Tibial artery (tissue), 4 donors: ENCODE results near the gene MS4A13.

Experiments used
- DNase-seq, 2 donors: peaks; one replicate each; pipeline ENCODE4 v3.0.0-alpha.2; 2019
- H3K27ac ChIP-seq, 2 donors: fragments of 200-600 bp; sonication (generic) in 1 of 2; 1 replicate in 1 of 2; 2 replicates in 1 of 2; pipeline ENCODE4 v1.5.1; 2018 to 2019; ENCODE audit warnings: mild to moderate bottlenecking in 1 of 2
- H3K27me3 ChIP-seq, 2 donors: fragments of 200-600 bp; sonication (generic) in 1 of 2; one replicate each; pipeline versions ENCODE4 v1.5.1 to v1.6.0; 2016 to 2019
- H3K36me3 ChIP-seq, 3 donors: fragments of 200-600 bp; sonication (generic) in 2 of 3; one replicate each; pipeline ENCODE4 v1.5.1; 2016 to 2019; ENCODE audit warnings: mild to moderate bottlenecking in 2 of 3
- H3K4me1 ChIP-seq, 4 donors: fragments of 200-600 bp; sonication (generic) in 2 of 4; 1 replicate in 3 of 4; 2 replicates in 1 of 4; pipeline ENCODE4 v1.5.1; 2016 to 2019
- H3K4me3 ChIP-seq, 2 donors: fragments of 200-600 bp; sonication (generic) in 1 of 2; 1 replicate in 1 of 2; 2 replicates in 1 of 2; pipeline ENCODE4 v1.5.1; 2018 to 2019; ENCODE audit warnings: mild to moderate bottlenecking in 2 of 2
- H3K9me3 ChIP-seq, 3 donors: fragments of 200-600 bp; sonication (generic) in 1 of 3; one replicate each; pipeline ENCODE4 v1.5.1; 2016 to 2019
- CTCF ChIP-seq, 2 experiments: fragments of 200-600 bp in 1 of 2; fragments of 450-650 bp in 1 of 2; IDR thresholded peaks; one replicate each; pipeline ENCODE4 v1.5.1; 2017 to 2019; ENCODE audit warnings: antibody characterized with exemption in 2 of 2, mild to moderate bottlenecking in 1 of 2, moderate library complexity in 1 of 2
- intact Hi-C: fragments of 100-400 bp; cut with DNase I; formaldehyde crosslinking; loops from one replicate; pipeline ENCODE4 v1.15.0; 2023; ENCODE audit warnings: low total_unique reads

The MS4A13 gene

GRCh38 chr11:60515144-60515855, at the start of gene MS4A13:
Gene MS4A13, plus strand, starts transcription at chr11:60515392. Its CDS starts 2,692 bp downstream, at chr11:60518084.
- intact Hi-C loops, result no loop called here
- TF ChIP-seq CTCF (IDR thresholded peaks at IDR 0.05), result no peak
- Histone ChIP-seq H3K4me3 (no peak within 1 kb of the TSS), H3K27ac (no peak within 1 kb of the TSS), H3K4me1 (no peaks in the 10 kb centered on the region), H3K27me3 (no peaks in the 10 kb centered on the region), H3K36me3 (no peaks in the 10 kb centered on the region), H3K9me3 (no peaks in the 10 kb centered on the region)
- DNase-seq, result no peak

GRCh38 chr11:60468829-60469228, 46.4 kb upstream of the MS4A13 start:
- no peaks in the 10 kb centered on the region for H3K27me3 ChIP-seq
- DNase-seq, result no peak
- H3K27ac ChIP-seq, result no peak overlapping the region
- intact Hi-C loops, result no loop called here
- no peaks in the 10 kb centered on the region for H3K36me3 ChIP-seq
- H3K4me1 ChIP-seq, result no peaks in the 10 kb centered on the region
- H3K9me3 ChIP-seq, result no peaks in the 10 kb centered on the region
- TF ChIP-seq CTCF (IDR thresholded peaks at IDR 0.05), result no peak
- H3K4me3 ChIP-seq, result no peak overlapping the region

- TF ChIP-seq CTCF (IDR thresholded peaks at IDR 0.05), result no peak
- no peak overlapping the region for H3K27ac ChIP-seq
- no peak overlapping the region for H3K4me3 ChIP-seq
- no peaks in the 10 kb centered on the region for H3K27me3 ChIP-seq
- H3K36me3 ChIP-seq, result no peaks in the 10 kb centered on the region
- DNase-seq, result no peak
- intact Hi-C loops, result no loop called here
- H3K4me1 ChIP-seq, result no peaks in the 10 kb centered on the region
- H3K9me3 ChIP-seq, result no peaks in the 10 kb centered on the region
These were observed 45.5 kb upstream of the MS4A13 start for GRCh38 chr11:60469723-60470122.

- H3K9me3 ChIP-seq, result no peaks in the 10 kb centered on the region
- DNase-seq, result no peak
- H3K27ac ChIP-seq, result no peak overlapping the region
- no peak overlapping the region for H3K4me3 ChIP-seq
- H3K27me3 ChIP-seq, result no peaks in the 10 kb centered on the region
- no peak for TF ChIP-seq CTCF (IDR thresholded peaks at IDR 0.05)
- no peaks in the 10 kb centered on the region for H3K36me3 ChIP-seq
- intact Hi-C loops, result no loop called here
- no peaks in the 10 kb centered on the region for H3K4me1 ChIP-seq
These were observed 38.2 kb upstream of the MS4A13 start for GRCh38 chr11:60477035-60477445.

- no peaks in the 10 kb centered on the region for H3K36me3 ChIP-seq
- H3K9me3 ChIP-seq, result no peaks in the 10 kb centered on the region
- intact Hi-C loops, result loop anchor here (5.0 kb wide), 1 partner anchor 515 kb away; no protein-coding TSS in a partner anchor
- no peaks in the 10 kb centered on the region for H3K4me1 ChIP-seq
- H3K27ac ChIP-seq, result no peak overlapping the region
- H3K4me3 ChIP-seq, result no peak overlapping the region
- no peaks in the 10 kb centered on the region for H3K27me3 ChIP-seq
- DNase-seq, result no peak
- no peak for TF ChIP-seq CTCF (IDR thresholded peaks at IDR 0.05)
These were observed 32.8 kb upstream of the MS4A13 start for GRCh38 chr11:60482361-60482760.
